Activated CD4-positive, CD25-positive, alpha-beta regulatory T cell treated with anti-CD3 and anti-CD28 coated beads, Interleukin-2, amount 50 U/mL, for 16 hours (primary cell): Measurements from ENCODE around the gene ZNF622.

Experiments
- DNase-seq: peaks from one replicate; pipeline ENCODE4 v3.0.0-alpha.2; 2020; ENCODE audit warnings: low read depth, low spot score

The ZNF622 gene, protein sequence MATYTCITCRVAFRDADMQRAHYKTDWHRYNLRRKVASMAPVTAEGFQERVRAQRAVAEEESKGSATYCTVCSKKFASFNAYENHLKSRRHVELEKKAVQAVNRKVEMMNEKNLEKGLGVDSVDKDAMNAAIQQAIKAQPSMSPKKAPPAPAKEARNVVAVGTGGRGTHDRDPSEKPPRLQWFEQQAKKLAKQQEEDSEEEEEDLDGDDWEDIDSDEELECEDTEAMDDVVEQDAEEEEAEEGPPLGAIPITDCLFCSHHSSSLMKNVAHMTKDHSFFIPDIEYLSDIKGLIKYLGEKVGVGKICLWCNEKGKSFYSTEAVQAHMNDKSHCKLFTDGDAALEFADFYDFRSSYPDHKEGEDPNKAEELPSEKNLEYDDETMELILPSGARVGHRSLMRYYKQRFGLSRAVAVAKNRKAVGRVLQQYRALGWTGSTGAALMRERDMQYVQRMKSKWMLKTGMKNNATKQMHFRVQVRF

GRCh38 chr5:16465544-16466432 lies at the start of gene ZNF622:
Gene ZNF622, minus strand, starts transcription at chr5:16465800. Its CDS starts 135 bp downstream, at chr5:16465665.
- peak; percentile 82 for DNase-seq

GRCh38 chr5:16510098-16510497 lies 44.5 kb upstream of the ZNF622 start:
- DNase-seq: no peak

DNA sequence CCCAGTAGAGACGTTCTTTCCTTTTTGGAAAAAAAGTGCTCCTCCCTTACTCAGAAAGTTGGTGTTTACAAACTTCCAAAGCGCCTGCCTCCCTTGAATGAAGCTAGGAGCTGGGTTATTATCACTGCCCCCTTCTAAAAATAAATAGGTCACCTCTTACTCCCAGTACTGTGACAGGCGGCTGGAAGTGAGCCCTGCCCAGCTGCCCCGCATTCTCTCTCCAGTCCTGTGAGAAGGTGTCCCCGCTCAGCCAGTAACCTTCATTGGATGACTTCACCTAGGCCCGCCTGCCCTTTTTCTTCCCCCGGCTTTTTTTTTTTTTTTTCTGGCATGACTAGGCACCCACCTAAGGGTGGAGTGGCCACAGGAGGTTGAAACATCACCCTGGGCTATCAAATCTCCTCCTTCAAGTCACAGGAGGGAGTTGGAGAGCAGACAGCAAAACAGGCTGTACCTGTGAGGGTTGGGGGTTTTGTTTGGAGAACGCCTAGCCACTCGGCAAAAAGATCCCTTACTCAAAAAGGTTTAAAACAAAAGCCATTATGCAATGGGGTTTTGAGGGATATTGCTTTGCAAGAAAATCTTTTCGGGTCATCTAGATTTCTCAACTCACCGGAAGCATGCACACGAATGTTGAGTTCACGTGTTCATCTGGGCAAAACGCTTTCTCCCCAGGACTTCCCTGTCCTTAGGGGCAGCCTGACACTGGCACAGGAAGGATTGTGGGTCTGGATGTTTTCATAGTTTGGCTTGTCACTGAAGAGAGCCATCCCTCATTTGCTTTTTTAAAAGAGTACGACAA lies 43.3 kb upstream of the ZNF622 start:
- DNase-seq: no peak

DNA sequence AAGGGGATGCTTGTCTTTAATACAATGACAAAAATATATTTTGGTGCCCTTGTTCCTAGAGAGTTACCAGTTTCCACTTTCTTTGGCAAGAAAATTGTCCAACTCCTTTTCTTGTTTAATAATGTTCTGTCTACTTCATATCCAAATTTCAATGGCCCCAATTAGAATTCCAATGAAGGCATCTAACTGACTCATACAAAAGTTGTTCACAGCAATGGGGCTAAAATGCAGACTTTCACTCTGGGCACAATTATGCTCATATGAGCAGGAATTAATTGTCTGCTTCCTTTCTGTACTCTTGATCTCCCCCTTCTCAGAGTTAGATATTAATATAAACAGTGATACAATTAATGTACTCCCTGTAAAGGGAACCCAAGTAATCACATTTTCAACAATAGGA lies 42.1 kb upstream of the ZNF622 start:
- no peak for DNase-seq

- DNase-seq: no peak
Measured at GRCh38 chr5:16505904-16506303, 40.3 kb upstream of the ZNF622 start.

GRCh38 chr5:16505140-16505891 lies 39.7 kb upstream of the ZNF622 start:
- DNase-seq: no peak

GRCh38 chr5:16504571-16504970 lies 39.0 kb upstream of the ZNF622 start:
- DNase-seq: no peak

DNA sequence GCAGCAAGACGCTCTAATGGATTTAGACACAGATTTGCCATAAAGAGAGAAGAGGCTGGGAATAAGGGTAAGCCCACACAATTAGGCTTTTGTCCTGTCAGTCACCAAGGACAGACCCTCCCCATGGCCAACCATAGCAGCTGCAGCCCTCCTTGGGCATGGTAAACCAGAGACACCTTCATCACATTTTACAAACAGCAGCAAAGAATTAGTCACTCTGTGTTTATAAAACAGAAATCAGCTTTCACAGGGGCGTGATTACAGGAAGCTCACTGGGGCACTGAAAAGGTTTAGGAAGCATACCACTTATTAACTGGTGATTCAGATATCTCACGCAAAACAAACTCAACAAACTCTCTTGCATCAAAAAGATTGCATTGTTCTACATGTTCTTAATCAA lies 37.3 kb upstream of the ZNF622 start:
- no peak for DNase-seq

DNA sequence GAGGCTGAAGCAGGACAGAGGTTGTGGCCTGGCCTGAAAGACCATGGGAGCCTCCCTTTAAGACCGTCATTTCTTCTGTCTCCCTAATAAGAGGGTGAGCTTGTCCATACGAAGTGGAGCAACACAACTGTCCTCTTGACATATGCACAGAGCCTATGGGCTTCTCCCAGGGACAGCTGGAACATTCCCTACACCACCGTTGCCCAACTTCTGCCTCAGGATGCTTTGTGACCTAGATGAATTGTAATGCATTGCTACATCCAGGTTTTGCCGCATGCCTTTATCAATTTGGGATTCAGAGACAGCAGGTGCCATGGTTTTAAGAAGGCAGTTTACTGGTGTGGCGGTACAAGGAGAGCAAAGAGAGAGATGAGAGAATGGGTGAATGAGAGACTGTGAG lies 34.4 kb upstream of the ZNF622 start:
- no peak for DNase-seq

DNA sequence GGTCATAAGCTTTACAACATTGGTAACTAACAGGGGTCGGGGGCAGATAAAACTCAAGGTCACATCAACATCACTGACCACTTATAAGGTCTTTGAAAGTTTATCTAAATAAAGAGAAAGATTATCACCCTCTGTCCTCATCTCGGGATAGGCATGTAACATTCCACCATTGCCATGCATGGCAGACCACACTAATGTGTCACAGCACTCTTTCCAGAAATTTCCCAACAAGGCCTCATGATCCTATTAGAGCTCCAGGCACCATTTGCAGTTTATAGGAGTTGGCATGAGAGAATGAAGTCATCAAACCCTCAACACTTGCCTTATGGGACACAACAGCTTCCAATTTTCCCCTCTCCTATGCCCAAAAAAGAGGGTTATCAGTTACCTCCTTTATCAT lies 31.9 kb upstream of the ZNF622 start:
- DNase-seq: no peak

- no peak for DNase-seq
Measured at GRCh38 chr5:16493261-16493660, 27.7 kb upstream of the ZNF622 start.

DNA sequence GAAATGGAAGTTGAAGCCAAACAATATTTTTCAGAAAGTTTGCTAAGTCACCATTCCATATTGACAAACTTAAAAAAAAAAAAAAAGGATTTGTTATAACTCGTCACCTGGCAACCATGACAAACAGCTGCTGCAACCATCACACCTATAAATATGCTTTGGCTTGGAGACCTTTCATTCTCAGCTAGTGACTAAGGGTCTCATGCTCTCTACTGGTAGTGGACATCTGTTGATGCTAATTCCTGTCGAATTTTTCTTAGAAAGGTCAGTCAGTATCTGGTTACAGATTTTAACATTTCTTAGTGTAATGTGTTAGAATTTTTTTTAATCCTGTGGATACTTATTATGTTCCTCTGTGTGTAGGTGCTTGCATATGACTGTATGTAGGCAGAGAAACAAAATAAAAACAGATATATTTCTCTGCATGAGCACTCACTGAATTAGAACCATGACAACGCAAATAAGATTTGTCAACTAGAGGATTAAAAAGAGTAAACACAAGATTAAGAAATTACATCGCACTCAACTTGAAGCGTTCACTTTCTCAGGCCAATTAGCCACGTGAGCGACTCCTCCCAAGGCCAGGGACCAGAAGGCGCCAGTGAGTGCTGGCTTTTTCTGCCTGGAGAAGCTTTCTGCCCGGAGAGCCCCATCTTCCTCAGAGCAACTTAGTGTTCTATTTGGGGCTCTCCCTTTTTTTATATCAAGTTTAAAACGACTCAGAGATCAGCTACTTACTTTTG lies 27.0 kb upstream of the ZNF622 start:
- no peak for DNase-seq

- no peak for DNase-seq
Measured at GRCh38 chr5:16490911-16491310, 25.3 kb upstream of the ZNF622 start.

DNA sequence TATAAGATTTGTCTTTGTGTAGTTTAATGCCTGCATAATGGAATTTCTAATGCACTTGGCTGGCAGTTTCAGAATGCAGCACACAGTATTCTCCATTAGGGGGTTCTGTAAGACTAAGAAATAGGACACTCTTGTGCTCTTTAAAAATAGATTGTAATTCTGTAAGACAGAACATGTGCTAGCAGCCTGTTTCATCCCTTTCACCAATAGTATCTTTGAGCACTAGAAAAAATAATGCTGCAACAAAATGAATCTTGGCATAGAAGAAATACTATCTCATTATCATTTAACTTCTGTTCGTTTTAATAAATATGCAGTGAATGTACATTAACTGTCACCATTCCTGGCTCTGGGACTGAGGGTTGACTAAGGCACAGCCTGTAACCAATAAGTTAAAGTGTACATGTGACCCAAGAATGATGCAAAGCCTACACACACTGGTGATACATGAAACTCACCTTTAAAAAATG lies 23.8 kb upstream of the ZNF622 start:
- no peak for DNase-seq

DNA sequence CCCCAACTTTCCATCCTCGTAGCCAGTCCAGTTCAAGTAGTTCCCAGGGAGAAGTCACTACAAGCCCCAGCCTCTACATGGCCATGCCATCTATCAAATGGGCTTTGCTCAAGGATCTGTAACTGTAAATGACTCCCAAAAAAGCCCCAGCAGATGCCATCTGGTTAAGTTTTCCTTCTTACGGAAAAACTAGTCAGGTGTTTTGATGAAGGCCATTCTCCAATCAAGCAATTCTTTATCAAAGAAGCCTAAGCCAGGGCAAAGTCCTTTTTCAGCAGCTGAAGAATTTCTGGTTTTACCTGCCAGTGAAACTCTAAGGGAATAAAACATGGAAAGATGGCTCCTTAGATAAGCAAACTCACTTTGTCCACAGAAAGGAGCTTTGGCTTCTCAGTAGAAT lies 21.9 kb upstream of the ZNF622 start:
- no peak for DNase-seq

DNA sequence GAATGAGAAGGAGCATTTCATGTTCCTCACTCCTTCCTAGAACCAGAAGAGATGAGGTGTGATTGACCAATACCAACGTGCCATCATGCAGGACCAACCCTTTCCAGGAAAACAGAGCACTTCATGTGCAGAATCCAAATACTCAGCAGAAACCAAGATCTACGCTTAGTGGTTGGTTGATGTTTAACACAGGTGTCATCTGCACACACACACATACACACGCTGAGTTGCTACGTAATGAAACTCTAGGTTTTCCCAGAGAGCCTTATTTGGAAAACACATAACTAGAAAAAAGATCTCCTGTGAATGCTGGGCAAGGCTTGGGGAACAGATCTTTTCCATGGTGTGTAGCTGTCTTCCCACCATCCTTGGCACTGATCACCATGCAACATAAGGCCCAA lies 21.1 kb upstream of the ZNF622 start:
- no peak for DNase-seq

DNA sequence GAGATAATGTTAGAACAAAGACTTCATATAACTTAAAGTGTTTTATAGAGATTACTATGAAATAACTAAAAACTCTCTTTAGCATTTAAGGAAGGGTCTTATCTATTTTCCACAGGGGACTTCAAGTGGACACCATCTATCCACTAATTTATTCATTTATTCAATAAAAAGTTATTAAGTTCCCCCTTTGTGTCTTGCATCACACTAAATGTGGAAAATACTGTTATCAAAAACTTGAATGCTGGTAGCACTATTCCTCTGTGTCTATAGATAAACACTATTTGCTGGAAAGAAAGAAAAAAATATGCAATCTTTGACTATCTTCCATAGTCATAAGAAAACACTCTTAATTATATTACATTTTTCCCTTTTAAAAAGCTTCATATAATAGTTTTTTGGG lies 20.1 kb upstream of the ZNF622 start:
- DNase-seq: no peak

DNA sequence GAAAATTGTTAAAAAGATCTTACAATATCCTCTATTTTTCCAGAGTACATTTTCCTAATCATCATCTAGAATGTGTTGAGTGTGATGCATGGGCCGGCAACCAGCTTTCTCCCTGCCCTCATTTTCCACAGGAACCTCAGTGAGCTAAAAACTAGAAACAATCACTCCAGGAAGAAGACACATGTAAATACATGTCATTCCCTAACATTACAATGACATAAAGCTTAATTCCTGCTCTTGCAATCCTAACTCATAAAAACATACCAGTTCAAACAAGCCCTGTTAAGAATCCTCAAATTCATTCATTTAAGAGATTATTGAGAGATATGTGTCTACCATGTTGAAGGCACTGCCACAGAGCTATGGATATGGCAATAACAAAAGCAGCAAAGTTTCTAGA lies 18.5 kb upstream of the ZNF622 start:
- DNase-seq: no peak

- DNase-seq: no peak
Measured at GRCh38 chr5:16483361-16483760, 17.8 kb upstream of the ZNF622 start.

GRCh38 chr5:16482891-16483290 lies 17.3 kb upstream of the ZNF622 start:
- DNase-seq: no peak
